Activated CD8-positive, alpha-beta memory T cell treated with anti-CD3 and anti-CD28 coated beads, Interleukin-2, amount 50 U/mL, for 24 hours (primary cell): Measurements from ENCODE around the gene ODC1.
A peak's percentile ranks its signal among the peaks of the same experiment; 100 is the strongest.

Experiments
- DNase-seq: peaks from one replicate; pipeline ENCODE4 v3.0.0-alpha.2; 2020; ENCODE audit errors: extremely low read depth

Gene ODC1

GRCh38 chr2:10415048-10415447 is 33.1 kb downstream of the ODC1 start:
- no peak for DNase-seq

- DNase-seq = no peak
Measured at GRCh38 chr2:10414591-10414990, 33.5 kb downstream of the ODC1 start.

- no peak for DNase-seq
Measured at GRCh38 chr2:10413991-10414451, 34.1 kb downstream of the ODC1 start.

- no peak for DNase-seq
Measured at GRCh38 chr2:10413503-10413902, 34.6 kb downstream of the ODC1 start.

- no peak for DNase-seq
Measured at GRCh38 chr2:10412380-10412779, 35.7 kb downstream of the ODC1 start.

GRCh38 chr2:10411557-10411956 is 36.6 kb downstream of the ODC1 start:
- DNase-seq = no peak

GRCh38 chr2:10410823-10411437 is 37.2 kb downstream of the ODC1 start:
- no peak for DNase-seq

- DNase-seq = no peak
Measured at GRCh38 chr2:10410001-10410822, 37.9 kb downstream of the ODC1 start.

- peak; percentile 38 for DNase-seq
Measured at GRCh38 chr2:10408649-10409579, 39.2 kb downstream of the ODC1 start.

GRCh38 chr2:10407841-10408648 is 40.1 kb downstream of the ODC1 start:
- no peak for DNase-seq

GRCh38 chr2:10407432-10407831 is 40.7 kb downstream of the ODC1 start:
- DNase-seq = no peak

GRCh38 chr2:10406491-10407188 is 41.5 kb downstream of the ODC1 start:
- DNase-seq = no peak

- DNase-seq = no peak
Measured at GRCh38 chr2:10406016-10406415, 42.1 kb downstream of the ODC1 start.

- DNase-seq = no peak
Measured at GRCh38 chr2:10405448-10405847, 42.7 kb downstream of the ODC1 start.

- no peak for DNase-seq
Measured at GRCh38 chr2:10404324-10405143, 43.6 kb downstream of the ODC1 start.

- no peak for DNase-seq
Measured at GRCh38 chr2:10402653-10403215, 45.4 kb downstream of the ODC1 start.

GRCh38 chr2:10402062-10402585 is 46.0 kb downstream of the ODC1 start:
- no peak for DNase-seq

- no peak for DNase-seq
Measured at GRCh38 chr2:10400978-10401951, 46.9 kb downstream of the ODC1 start.
